Fibroblast of the aortic adventitia (primary cell): ENCODE results near the gene CERS3. TPM values are rescaled to one million over a fixed set of nuclear protein-coding genes. Genes with fewer than 3 reads are reported as not detected.

ENCODE experiments used
- DNase-seq: peaks from one replicate; pipeline ENCODE4 v3.0.0-alpha.2; 2010; ENCODE audit warnings: low read depth
- H3K4me3 ChIP-seq: 2 replicates; pipeline ENCODE4 v1.5.1; 2011; ENCODE audit warnings: low read depth, mild to moderate bottlenecking, control low read depth, low read length, moderate library complexity
- CTCF ChIP-seq: IDR thresholded peaks from 2 replicates; pipeline ENCODE4 v1.5.1; 2011; ENCODE audit warnings: mild to moderate bottlenecking, low read length, control low read depth, inconsistent platforms; ENCODE audit not compliant: insufficient read depth
- total RNA-seq: library from RNA; depleted of rRNA; stranded (reverse); fragments of >200 nt; gene quantifications from 2 replicates; pipeline ENCODE4 v1.2.3, GENCODE V29; 2012; ENCODE audit warnings: low replicate concordance

CERS3 gene
- total RNA-seq, 1 donor = not detected

- no peak for DNase-seq
- no peak overlapping the region for H3K4me3 ChIP-seq
- TF ChIP-seq CTCF = no peak
Measured at GRCh38 chr15:100553468-100553867, 24.7 kb upstream of the CERS3 start.

GRCh38 chr15:100547961-100548360, 19.2 kb upstream of the CERS3 start:
- DNase-seq = no peak
- no peak for TF ChIP-seq CTCF
- no peak overlapping the region for H3K4me3 ChIP-seq

GRCh38 chr15:100544946-100545345, 16.2 kb upstream of the CERS3 start:
- DNase-seq = no peak
- H3K4me3 ChIP-seq = no peak overlapping the region
- TF ChIP-seq CTCF = no peak

GRCh38 chr15:100544338-100544841, 15.6 kb upstream of the CERS3 start:
- DNase-seq = no peak
- no peak overlapping the region for H3K4me3 ChIP-seq
- TF ChIP-seq CTCF = no peak

- H3K4me3 ChIP-seq = no peak overlapping the region
- DNase-seq = no peak
- TF ChIP-seq CTCF = no peak
Measured at GRCh38 chr15:100542290-100542689, 13.5 kb upstream of the CERS3 start.

GRCh38 chr15:100537331-100537730, 8.6 kb upstream of the CERS3 start:
- no peak for DNase-seq
- no peak for TF ChIP-seq CTCF
- no peak overlapping the region for H3K4me3 ChIP-seq

GRCh38 chr15:100536733-100537132, 8.0 kb upstream of the CERS3 start:
- no peak for DNase-seq
- TF ChIP-seq CTCF = no peak
- no peak overlapping the region for H3K4me3 ChIP-seq
